GM21723 (cell line): ENCODE data around the gene SLC6A6.

Experiments
- ATAC-seq: cut with Tn5 transposase; IDR thresholded peaks from one replicate; pipeline ENCODE4 v1.9.1; 2021; ENCODE audit warnings: mild to moderate bottlenecking, moderate library complexity; ENCODE audit not compliant: unreplicated experiment

The SLC6A6 gene

DNA sequence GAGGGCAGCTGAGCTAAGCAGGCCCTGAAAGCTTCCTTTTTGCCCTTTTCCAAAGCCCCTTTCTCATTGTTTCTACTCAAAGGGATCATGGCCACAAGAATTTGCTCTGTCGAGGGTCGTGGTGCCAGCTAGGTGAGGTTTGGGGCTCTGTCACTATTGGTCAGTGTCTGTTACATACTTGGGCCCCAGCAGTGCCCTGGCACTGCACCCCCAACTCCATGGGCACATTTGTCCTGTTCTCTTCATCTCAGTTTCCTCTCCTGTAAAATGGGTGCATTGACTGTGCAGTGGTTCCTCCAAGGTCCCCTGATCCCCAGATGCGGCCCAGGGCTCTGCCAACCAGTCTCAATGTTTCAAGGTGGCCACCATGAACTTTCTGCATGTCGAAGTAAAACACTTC lies 62.1 kb downstream of the SLC6A6 start:
- no peak for ATAC-seq

DNA sequence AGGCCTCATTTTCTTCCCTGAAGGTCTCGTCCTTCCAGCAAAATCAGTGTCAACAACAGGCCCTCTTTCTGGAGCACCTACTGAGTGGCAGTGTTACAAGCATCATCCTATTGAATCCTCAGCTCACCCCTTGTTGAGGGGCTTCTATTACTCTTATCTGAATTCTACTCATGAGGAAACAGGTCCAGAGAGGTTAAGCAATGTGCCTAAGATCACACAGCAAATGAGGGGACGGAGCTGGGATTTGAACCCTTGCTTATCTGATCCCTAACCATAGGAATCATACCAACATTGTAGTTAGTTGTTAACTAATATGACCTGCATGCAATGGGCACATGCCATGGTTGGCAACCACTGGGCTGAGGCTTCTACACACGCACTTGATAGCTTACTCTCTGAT lies 63.0 kb downstream of the SLC6A6 start:
- no peak for ATAC-seq

DNA sequence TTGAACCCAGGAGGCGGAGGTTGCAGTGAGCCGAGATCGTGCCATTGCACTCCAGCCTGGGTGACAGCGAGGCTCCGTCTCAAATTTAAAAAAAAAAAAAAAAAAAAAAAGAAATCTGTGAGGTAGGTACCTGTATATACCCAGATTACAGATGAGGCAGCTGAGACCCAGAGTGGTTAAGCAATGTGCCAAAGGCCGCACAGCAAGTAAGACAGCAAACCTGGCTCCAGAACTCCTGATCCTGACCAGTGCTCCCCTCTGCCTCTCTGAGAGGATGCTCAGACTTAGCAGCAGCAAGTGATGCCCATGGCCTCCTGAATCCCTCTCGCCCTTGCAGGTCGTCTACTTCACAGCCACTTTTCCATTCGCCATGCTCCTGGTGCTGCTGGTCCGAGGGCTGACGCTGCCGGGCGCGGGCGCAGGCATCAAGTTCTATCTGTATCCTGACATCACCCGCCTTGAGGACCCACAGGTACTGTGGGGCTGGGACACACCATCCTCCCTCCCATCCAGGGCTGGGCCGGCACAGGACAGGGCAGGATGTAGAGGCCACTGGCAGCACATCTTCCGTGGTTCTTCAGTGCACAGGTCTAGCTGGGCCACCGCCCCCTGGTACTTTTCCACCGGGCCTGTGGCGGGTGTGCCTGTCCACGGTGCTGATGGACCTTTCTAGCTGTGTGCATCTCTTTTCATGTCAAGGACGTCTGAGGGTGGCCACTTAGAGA lies 63.9 kb downstream of the SLC6A6 start:
- no peak for ATAC-seq

DNA sequence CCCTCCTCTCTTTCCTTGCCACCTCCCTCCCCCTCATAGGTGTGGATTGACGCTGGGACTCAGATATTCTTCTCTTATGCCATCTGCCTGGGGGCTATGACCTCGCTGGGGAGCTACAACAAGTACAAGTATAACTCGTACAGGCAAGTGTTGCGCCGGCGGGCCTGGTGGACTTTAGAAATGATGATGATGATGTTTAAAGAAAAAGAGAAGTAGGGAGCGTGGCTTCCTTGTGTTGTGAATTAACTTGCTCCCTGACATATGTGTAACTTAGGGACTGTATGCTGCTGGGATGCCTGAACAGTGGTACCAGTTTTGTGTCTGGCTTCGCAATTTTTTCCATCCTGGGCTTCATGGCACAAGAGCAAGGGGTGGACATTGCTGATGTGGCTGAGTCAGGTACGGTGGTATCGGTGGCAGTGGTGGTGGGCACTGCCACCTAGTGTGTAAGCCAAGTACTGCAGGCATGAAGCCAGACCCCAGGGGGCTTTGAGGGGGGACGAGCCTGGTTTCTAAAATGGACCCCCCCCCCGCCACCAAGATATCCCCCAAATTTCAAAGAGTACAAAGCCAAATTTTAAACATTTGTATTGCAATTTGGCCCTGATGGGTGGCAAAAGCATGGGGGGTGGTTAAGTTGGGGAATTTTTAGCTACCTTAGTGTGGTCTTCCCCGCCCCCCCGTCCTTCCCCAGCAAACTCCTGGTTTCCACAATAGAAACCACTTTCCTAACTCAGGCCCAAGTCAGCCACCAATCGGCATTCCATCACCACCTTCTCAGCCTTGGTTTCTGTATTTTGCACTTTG lies 65.6 kb downstream of the SLC6A6 start:
- ATAC-seq: no peak

- no peak for ATAC-seq
These were observed 66.2 kb downstream of the SLC6A6 start for GRCh38 chr3:14468621-14468981.

DNA sequence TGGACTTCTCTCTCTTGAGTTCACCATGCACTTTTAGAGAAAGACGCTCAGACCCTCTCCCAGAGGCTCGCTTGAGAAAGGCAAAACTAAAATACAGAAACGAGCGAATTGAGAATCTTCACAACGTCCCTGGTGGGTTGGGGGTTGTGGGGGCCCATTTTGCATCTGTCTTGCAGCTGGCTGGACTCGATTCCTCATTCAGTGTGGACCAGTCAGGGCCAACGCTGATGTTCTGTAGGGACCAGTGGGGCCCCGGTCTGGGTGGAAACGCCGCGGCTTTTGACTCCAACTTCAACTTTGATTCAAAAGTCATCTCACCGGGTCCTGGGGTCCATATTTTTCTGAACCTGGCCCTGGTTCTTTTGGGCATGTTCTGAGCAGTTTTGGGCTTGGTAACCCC lies 68.1 kb downstream of the SLC6A6 start:
- no peak for ATAC-seq

DNA sequence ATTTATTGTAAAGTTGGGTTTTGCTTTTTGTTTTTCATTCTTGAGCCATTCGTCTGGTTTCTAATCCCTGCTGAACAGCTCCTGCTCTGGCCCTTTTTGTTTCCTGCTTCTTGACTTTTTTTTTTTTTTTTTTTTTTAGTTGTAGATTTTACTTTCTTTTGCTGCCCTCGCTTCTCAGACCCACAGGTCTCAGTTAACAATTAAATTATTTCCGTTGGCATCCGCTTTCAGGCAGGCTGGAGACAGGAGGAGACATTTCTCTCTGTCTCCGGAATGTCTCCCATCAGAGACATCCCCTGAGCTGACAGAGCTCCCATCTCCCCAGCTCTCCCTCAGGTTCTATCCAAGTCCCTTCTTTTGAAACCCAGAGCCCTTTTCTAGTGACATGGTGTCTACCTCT lies 68.6 kb downstream of the SLC6A6 start:
- no peak for ATAC-seq

GRCh38 chr3:14471690-14472089 lies 69.3 kb downstream of the SLC6A6 start:
- no peak for ATAC-seq

DNA sequence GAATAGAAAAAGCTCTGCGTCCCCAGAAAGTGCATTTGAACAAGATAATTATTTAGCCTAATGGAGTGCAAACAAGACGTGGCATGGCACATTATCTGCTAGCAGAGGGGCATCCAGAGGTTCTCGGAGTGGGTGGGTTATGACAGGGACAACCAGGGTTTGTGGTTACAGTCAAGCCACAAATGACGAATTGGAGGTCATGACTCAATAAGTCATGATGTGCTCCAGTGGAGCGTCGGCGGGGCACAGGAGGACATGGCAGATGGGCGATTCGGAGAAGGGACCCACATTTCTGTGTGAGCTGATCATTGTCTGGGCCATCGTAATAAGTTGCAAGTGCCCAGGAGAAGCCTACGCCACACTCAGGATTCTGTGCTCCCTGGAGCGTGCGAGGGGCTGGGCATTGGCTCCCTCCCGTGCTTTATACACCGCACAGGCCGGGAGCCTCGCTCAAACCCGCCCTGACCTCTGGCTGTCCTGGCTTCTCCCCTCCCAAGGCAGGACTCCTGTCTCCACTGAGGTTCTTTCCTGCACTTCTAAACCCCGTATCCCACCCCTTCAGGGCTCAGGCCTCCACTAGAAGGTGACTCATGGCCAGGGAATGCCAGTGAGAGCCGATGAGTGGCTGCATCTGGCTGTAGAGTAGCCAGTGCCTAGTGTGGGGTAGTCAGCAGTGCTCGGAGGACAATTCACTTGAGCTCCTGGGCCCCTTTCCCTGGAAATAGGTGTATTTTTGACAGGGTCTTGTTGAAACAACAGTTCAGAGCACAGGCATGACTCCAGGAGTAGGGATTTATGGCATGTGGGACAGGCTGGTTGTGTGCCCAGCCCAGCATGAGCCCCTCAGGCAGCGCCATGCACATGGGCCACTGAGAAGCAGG lies 70.3 kb downstream of the SLC6A6 start:
- ATAC-seq: no peak

GRCh38 chr3:14473411-14473891 lies 71.0 kb downstream of the SLC6A6 start:
- no peak for ATAC-seq

GRCh38 chr3:14474363-14475081 lies 72.1 kb downstream of the SLC6A6 start:
- ATAC-seq: no peak

- ATAC-seq: no peak
These were observed 73.2 kb downstream of the SLC6A6 start for GRCh38 chr3:14475621-14476020.

- ATAC-seq: no peak
These were observed 74.3 kb downstream of the SLC6A6 start for GRCh38 chr3:14476583-14477265.

DNA sequence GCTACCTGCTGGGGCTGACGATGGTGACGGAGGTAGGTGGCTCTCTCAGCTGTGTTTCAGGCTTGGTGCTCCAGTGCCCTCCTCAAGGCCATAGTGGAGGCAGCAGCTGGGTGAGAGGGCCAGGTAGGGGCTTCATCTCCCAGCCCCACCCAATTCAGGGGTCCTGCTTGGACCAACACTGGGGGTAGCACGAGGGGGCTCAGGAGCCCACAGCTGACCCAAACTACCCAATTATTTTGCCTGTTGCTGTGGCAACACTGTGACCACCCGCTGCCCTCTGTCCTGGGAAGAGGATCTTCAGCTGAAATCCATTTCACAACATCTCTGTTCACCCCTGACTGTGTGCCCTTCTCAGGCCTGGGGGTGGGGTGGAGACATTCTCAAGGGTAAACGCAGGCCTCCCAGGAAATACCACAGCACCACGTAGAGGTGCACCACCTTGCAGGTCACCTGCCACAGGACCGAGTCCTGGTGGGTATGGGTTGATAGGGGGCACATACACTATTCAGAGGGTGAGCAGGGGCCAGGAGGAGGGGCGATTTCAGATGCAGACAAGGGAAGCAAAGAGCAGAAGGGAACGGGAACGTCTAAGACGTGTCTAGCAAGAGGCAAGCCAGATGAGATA lies 75.0 kb downstream of the SLC6A6 start:
- ATAC-seq: no peak

DNA sequence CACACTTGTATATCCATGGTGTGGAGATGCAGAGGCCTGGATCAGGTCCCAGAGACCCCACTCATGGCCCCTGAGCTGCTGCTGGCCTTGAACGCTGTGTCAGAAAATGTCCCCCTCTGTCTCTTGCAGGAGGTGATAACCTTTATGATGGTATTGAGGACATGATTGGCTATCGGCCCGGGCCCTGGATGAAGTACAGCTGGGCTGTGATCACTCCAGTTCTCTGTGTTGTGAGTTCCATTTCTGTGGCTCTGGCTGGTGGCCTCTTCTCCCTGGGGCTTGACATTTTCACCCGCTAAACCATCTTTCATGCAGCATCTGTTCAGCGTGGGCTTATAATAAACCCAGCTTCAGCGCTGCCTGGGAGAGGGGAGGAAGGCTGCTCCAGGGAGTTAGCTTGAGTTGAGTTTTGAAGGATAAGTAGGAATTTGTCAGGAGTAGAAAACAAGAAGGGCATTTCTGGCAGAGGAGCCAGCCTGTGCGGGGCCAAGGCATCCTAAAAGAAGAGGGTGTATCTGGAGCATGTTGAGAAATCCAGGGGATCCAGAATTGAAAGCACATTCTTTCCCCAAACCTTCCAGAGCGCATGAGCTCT lies 76.6 kb downstream of the SLC6A6 start:
- ATAC-seq: no peak

DNA sequence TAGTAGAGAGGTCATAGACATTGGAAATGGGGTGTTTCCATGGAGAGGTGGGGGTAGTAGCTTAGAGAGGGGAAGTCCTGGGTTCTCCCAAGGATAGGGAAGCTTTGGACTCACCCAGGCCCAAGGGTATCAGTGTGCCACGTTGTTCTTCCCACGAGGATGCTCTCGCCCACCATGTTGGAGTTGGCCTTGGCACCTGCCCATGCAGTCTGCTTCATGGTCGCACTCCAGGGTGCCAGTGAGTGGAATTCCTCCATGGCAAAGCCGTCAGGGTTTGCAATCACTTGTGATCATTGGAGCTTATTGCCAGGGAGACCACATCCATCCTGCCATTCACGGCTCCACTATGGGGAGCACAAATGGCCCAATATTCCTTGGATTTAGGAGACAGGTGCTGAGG lies 77.2 kb downstream of the SLC6A6 start:
- no peak for ATAC-seq

DNA sequence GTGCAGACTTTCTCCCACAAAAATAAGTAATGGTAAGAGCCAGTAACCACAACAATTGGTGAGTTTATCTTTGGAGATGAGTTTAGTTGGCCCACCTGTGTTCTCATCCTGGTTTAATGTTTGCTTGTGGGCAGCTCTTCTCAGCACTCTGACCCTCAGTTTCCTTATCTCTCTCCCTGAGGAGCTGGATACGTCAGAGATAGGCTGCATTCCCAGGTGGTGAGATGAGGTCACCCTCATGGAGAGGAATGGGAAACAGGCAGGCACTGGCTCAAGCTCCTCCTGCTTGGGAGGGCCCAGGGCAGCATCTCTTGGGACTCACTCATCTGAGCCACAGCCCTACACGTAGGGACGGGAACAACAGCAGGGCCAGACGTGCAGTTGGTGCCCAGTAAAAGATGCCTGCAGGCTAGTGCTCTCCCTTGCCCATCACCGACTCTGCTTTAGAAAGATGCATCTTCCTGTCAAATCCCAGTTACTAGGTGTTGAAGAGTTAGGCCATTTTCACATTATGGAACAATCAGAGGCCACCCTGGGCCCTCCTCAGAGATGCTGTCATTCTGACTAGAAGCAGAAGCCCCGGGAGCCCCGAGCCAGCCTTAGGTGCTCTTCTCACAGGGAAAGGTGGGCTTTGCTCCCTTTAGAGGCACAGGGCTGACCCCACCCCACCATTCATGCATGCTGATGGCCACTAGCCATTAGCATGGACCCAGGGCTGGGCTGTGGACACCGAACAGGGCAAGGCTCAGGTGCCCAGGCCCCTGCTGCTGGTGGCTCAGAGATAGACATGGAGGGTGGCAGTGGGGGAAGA lies 78.0 kb downstream of the SLC6A6 start:
- no peak for ATAC-seq

DNA sequence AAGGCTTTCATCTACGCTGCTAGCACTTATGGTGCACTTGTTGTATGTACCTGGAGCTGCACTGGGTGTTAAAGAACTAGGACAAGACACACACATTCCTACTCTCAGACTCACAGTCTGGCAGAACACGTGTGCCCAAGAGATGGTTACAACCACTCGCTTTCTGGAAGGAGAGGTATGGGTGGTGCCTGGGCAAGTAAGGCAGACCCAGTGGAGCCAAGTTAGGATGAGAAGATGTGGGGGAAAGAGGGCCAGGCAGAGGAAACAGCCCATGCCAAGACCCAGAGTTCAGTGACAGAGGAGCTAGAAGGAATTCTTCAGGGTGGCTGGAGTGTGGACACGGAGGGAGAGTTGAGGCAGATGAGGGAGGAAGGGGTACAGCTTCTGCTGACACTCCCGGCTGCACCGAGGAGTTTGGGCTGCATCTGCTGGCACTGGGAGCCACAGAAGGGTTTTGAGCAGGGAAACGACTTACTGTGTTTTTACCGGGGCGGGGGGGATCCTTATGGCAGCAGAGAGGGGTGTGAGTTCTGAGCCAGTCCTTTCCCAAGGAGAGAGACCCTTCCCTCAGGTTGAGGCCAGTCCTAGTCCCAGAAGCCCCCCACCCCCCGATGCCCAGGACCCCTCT lies 78.7 kb downstream of the SLC6A6 start:
- no peak for ATAC-seq
